ENCODE data around the gene CFAP47.

DNA sequence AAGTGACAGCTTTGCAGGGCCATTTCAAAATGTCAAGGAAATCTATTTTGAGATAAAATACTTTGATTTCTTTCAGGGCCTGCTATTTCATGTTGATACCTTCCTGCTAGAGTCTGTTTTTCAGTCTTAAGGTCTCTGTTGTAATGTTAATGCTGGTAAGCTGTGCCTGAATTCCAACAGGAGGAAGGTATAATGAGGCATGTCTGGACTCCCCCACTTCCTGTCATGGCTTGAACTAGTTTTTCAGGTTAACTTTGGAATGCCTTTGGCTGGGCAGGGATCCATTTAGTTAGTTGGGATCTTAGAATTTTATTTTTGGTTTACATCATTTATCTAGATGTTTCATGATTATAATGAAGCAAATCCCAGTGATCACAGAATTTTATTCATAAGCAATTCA, 279.0 kb downstream of the CFAP47 start:
- TF ChIP-seq, protein P1, sequence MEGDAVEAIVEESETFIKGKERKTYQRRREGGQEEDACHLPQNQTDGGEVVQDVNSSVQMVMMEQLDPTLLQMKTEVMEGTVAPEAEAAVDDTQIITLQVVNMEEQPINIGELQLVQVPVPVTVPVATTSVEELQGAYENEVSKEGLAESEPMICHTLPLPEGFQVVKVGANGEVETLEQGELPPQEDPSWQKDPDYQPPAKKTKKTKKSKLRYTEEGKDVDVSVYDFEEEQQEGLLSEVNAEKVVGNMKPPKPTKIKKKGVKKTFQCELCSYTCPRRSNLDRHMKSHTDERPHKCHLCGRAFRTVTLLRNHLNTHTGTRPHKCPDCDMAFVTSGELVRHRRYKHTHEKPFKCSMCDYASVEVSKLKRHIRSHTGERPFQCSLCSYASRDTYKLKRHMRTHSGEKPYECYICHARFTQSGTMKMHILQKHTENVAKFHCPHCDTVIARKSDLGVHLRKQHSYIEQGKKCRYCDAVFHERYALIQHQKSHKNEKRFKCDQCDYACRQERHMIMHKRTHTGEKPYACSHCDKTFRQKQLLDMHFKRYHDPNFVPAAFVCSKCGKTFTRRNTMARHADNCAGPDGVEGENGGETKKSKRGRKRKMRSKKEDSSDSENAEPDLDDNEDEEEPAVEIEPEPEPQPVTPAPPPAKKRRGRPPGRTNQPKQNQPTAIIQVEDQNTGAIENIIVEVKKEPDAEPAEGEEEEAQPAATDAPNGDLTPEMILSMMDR (IDR thresholded peaks at IDR 0.05), result no peak
- TF ChIP-seq EP300 (IDR thresholded peaks at IDR 0.05; ENCODE audit: low read depth) (no peak), POLR2A (IDR thresholded peaks at IDR 0.05) (no peak)
